ENCODE results near the gene EFCAB10.

EFCAB10 gene

DNA sequence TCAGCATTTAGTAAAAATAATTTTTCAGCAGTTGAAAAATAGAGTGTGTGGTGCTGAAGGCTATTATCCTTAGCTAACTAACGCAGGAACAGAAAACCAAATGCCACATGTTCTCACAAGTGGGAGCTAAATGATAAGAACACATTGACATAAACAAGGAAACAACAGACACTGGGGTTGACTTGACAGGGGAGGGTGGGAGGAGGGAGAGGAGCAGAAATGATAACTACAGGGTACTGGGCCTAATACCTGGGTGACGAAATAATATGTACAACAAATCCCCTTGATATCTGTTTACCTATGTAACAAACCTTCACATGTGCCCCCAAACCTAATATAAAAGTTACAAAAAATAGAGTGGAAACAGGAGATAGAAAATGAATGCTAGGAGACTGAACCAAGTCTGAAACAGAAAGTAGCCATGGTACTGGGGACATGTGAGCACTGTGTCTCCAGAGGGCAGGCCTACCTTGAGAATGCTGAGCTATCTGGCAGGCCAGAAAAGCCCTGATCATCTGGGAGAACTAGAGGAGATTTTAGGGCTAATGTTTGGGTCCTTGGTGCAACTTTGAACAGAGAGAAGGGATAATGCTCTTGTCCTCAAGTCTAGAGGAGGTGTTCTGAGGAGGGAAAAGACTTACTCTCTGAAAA lies 4.7 kb upstream of the EFCAB10 start:
- no peaks in the 10 kb centered on the region for H3K9me2 ChIP-seq (replicated peaks; ENCODE audit: low read depth, low read length)
- no peaks in the 10 kb centered on the region for H3K36me3 ChIP-seq (ENCODE audit: insufficient read depth, low read length)
- no peak overlapping the region for H3K4me2 ChIP-seq (ENCODE audit: low read depth, low read length, poor library complexity, severe bottlenecking)
- H4K20me1 ChIP-seq (ENCODE audit: insufficient read depth, low read length, poor library complexity, severe bottlenecking): no peaks in the 10 kb centered on the region
- no peak overlapping the region for H3K9ac ChIP-seq (ENCODE audit: low read depth, low read length, poor library complexity, severe bottlenecking)
- H3K4me1 ChIP-seq (ENCODE audit: insufficient read depth, low read length, poor library complexity, severe bottlenecking): no peaks in the 10 kb centered on the region
- H3K9me3 ChIP-seq (ENCODE audit: insufficient read depth, low read depth, low read length): no peaks in the 10 kb centered on the region
- H2AFZ ChIP-seq (ENCODE audit: low read length): no peak overlapping the region
- H3K79me2 ChIP-seq (ENCODE audit: insufficient read depth, low read length): no peaks in the 10 kb centered on the region
- no peaks in the 10 kb centered on the region for H3K27me3 ChIP-seq (ENCODE audit: insufficient read depth, low read length, poor library complexity, severe bottlenecking)
- H3F3A ChIP-seq (ENCODE audit: low read depth): no peaks in the 10 kb centered on the region
- TF ChIP-seq, protein P1, sequence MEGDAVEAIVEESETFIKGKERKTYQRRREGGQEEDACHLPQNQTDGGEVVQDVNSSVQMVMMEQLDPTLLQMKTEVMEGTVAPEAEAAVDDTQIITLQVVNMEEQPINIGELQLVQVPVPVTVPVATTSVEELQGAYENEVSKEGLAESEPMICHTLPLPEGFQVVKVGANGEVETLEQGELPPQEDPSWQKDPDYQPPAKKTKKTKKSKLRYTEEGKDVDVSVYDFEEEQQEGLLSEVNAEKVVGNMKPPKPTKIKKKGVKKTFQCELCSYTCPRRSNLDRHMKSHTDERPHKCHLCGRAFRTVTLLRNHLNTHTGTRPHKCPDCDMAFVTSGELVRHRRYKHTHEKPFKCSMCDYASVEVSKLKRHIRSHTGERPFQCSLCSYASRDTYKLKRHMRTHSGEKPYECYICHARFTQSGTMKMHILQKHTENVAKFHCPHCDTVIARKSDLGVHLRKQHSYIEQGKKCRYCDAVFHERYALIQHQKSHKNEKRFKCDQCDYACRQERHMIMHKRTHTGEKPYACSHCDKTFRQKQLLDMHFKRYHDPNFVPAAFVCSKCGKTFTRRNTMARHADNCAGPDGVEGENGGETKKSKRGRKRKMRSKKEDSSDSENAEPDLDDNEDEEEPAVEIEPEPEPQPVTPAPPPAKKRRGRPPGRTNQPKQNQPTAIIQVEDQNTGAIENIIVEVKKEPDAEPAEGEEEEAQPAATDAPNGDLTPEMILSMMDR (conservative IDR thresholded peaks at IDR 0.05; ENCODE audit: low read length): no peak
- TF ChIP-seq EZH2phosphoT487 (IDR thresholded peaks at IDR 0.05; ENCODE audit: borderline replicate concordance): no peak
- H3K4me3 ChIP-seq (ENCODE audit: low read length, poor library complexity, severe bottlenecking): no peak overlapping the region

DNA sequence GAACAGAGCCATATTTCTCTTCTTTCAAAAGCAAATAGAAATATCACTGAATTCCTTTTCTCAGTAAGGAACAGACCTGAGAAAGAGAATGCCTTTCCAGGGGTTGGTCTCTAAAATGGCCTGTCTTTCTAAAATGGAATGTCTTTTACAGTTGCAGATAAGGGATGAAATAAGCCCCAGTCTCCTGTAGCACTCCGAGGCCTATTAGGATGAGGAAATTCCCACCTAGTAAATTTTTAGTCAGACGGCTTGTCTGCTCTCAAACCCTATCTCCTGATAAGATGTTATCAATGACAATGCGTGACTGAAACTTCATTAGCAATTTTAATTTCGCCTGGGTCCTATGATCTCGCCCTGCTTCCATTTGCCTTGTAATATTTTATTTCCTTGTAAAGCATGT lies 2.9 kb upstream of the EFCAB10 start:
- Histone ChIP-seq H3K4me1 (ENCODE audit: insufficient read depth, low read length, poor library complexity, severe bottlenecking) (no peaks in the 10 kb centered on the region), H3K4me2 (ENCODE audit: low read depth, low read length, poor library complexity, severe bottlenecking) (no peak overlapping the region), H3K36me3 (ENCODE audit: insufficient read depth, low read length) (no peaks in the 10 kb centered on the region), H3F3A (ENCODE audit: low read depth) (no peaks in the 10 kb centered on the region), H3K79me2 (ENCODE audit: insufficient read depth, low read length) (no peaks in the 10 kb centered on the region), H3K9ac (ENCODE audit: low read depth, low read length, poor library complexity, severe bottlenecking) (no peak overlapping the region), H4K20me1 (ENCODE audit: insufficient read depth, low read length, poor library complexity, severe bottlenecking) (no peaks in the 10 kb centered on the region), H3K27me3 (ENCODE audit: insufficient read depth, low read length, poor library complexity, severe bottlenecking) (no peaks in the 10 kb centered on the region), H3K9me2 (replicated peaks; ENCODE audit: low read depth, low read length) (no peaks in the 10 kb centered on the region), H3K4me3 (ENCODE audit: low read length, poor library complexity, severe bottlenecking) (no peak overlapping the region), H3K9me3 (ENCODE audit: insufficient read depth, low read depth, low read length) (no peaks in the 10 kb centered on the region), H2AFZ (ENCODE audit: low read length) (no peak overlapping the region)
- TF ChIP-seq, protein P1 (conservative IDR thresholded peaks at IDR 0.05; ENCODE audit: low read length): no peak
- no peak for TF ChIP-seq EZH2phosphoT487 (IDR thresholded peaks at IDR 0.05; ENCODE audit: borderline replicate concordance)

DNA sequence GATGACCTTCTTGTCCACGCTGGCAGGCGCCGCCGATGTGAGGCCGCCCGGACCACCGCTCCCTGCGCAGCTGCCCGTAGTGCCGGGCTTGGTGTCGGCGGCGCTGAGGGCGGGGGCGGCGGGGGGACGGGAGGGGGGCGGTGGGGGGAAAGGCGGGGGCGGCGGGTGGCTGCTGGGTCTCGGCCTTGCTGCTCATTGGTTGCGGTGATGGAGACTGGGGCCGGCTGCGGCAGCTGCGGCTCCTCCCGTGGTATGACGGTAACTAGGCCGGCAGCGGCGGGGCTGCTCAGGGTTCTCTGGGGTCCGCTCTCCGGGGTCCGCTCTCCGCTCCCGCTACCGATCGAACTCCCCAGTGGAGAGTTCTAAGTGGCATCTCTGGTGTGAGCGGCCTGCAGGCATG lies 1.8 kb upstream of the EFCAB10 start:
- Histone ChIP-seq H3K9me2 (replicated peaks; ENCODE audit: low read depth, low read length) (no peaks in the 10 kb centered on the region), H3K79me2 (ENCODE audit: insufficient read depth, low read length) (no peaks in the 10 kb centered on the region), H2AFZ (ENCODE audit: low read length) (no peak overlapping the region), H3K9me3 (ENCODE audit: insufficient read depth, low read depth, low read length) (no peaks in the 10 kb centered on the region), H3K4me3 (ENCODE audit: low read length, poor library complexity, severe bottlenecking) (no peak overlapping the region), H3K4me1 (ENCODE audit: insufficient read depth, low read length, poor library complexity, severe bottlenecking) (no peaks in the 10 kb centered on the region), H3K27me3 (ENCODE audit: insufficient read depth, low read length, poor library complexity, severe bottlenecking) (no peaks in the 10 kb centered on the region), H4K20me1 (ENCODE audit: insufficient read depth, low read length, poor library complexity, severe bottlenecking) (no peaks in the 10 kb centered on the region), H3K9ac (ENCODE audit: low read depth, low read length, poor library complexity, severe bottlenecking) (no peak overlapping the region), H3K36me3 (ENCODE audit: insufficient read depth, low read length) (no peaks in the 10 kb centered on the region), H3K4me2 (ENCODE audit: low read depth, low read length, poor library complexity, severe bottlenecking) (no peak overlapping the region), H3F3A (ENCODE audit: low read depth) (no peaks in the 10 kb centered on the region)
- TF ChIP-seq EZH2phosphoT487 (IDR thresholded peaks at IDR 0.05; ENCODE audit: borderline replicate concordance): no peak
- TF ChIP-seq, protein P1 (conservative IDR thresholded peaks at IDR 0.05; ENCODE audit: low read length): no peak

Data from Loucy (cell line).